ENCODE measurements around the gene PSMD6.

The PSMD6 gene

DNA sequence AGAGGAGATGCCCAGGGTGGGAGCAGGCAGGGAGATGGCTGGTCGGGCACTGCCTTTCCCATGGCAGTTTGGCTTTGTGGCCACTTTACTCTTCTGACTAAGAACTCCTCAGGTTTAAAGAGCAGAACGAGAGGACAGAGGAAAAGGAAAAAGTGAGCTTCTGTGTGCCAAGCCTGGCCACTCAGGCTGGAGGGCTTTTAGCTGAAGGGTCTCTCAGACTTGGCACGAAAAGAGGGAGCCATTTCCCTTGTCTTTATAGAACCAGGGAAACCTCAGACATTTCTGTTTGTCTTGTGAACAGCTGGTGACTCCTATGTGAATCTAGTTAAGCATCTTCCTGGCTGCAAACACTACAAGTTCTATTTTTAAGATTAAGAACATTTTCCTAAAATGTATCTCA is 23.3 kb upstream of the PSMD6 start:
- Histone ChIP-seq H3K27ac (ENCODE audit: low read depth, low read length) (no peak overlapping the region), H3K4me3 (ENCODE audit: low read depth, low read length) (no peak overlapping the region), H3K27me3 (ENCODE audit: insufficient read depth, low read length) (no peaks in the 10 kb centered on the region), H2AFZ (ENCODE audit: low read length, unreplicated experiment) (no peak overlapping the region), H3K79me2 (ENCODE audit: control insufficient read depth, insufficient read depth, low read length, unreplicated experiment) (no peaks in the 10 kb centered on the region), H3K4me1 (ENCODE audit: control insufficient read depth, insufficient read depth, low read length, unreplicated experiment) (peaks cover 6% of the 10 kb centered on the region), H3K36me3 (ENCODE audit: insufficient read depth, low read length) (no peaks in the 10 kb centered on the region)

DNA sequence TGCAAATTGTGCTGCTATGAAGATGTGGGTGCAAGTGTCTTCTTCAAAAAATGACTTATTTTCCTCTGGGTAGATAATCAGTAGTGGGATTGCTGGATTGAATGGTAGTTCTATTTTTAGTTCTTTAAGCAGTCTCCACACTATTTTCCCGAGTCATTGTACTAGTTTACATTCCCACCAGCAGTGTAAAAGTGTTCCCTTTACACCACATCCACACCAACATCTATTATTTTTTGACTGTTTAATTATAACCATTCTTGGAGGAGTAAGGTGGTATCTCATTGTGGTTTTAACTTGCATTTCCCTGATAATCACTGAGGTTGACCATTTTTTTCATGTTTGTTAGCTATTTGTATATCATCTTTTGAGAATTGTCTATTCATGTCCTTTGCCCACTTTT is 19.7 kb upstream of the PSMD6 start:
- Histone ChIP-seq H3K27ac (ENCODE audit: low read depth, low read length) (no peak overlapping the region), H3K4me3 (ENCODE audit: low read depth, low read length) (no peak overlapping the region)

DNA sequence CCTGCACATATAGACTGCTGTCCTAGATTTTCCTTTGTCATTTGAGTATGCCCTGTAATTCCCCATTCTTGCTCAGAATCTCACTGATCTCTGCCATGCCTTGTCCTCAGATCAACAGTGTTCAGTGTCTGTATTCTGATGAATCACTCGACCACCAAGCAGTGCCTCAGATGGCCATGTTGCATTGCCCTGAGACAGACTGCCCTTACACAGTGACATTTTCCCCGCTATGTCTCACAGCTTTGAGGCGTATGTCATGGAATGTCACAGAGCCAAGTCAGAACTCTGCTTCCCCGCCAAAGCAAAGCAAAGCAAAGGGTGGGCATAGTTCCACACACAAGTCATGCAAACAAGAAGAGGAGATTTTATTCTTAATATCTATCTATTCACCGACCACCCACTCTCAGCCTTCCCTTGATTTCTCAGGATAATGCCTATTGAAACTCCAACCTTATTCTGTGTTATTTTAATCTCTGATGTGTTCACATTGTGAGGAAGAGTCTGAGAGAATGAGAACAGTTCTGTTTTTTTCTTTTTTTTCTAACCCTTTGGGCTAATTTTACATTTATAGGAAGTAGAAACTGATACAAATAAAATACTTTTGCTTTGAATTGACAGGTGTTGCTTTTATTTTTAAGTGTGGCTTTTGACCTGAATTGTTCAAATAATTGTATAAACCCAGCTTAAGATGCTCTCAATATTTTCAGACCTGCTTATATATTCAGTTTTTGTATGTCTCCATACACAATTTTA is 16.9 kb upstream of the PSMD6 start:
- Histone ChIP-seq H3K4me1 (ENCODE audit: control insufficient read depth, insufficient read depth, low read length, unreplicated experiment) (no peaks in the 10 kb centered on the region), H3K79me2 (ENCODE audit: control insufficient read depth, insufficient read depth, low read length, unreplicated experiment) (no peaks in the 10 kb centered on the region), H3K27ac (ENCODE audit: low read depth, low read length) (no peak overlapping the region), H3K27me3 (ENCODE audit: insufficient read depth, low read length) (no peaks in the 10 kb centered on the region), H3K36me3 (ENCODE audit: insufficient read depth, low read length) (no peaks in the 10 kb centered on the region), H3K4me3 (ENCODE audit: low read depth, low read length) (no peak overlapping the region), H2AFZ (ENCODE audit: low read length, unreplicated experiment) (no peak overlapping the region)

More for the DNA sequence above, 19.7 kb upstream of the PSMD6 start:
- Histone ChIP-seq H3K79me2 (ENCODE audit: control insufficient read depth, insufficient read depth, low read length, unreplicated experiment) (no peaks in the 10 kb centered on the region), H2AFZ (ENCODE audit: low read length, unreplicated experiment) (no peak overlapping the region), H3K36me3 (ENCODE audit: insufficient read depth, low read length) (no peaks in the 10 kb centered on the region), H3K27me3 (ENCODE audit: insufficient read depth, low read length) (no peaks in the 10 kb centered on the region), H3K4me1 (ENCODE audit: control insufficient read depth, insufficient read depth, low read length, unreplicated experiment) (no peaks in the 10 kb centered on the region)

DNA sequence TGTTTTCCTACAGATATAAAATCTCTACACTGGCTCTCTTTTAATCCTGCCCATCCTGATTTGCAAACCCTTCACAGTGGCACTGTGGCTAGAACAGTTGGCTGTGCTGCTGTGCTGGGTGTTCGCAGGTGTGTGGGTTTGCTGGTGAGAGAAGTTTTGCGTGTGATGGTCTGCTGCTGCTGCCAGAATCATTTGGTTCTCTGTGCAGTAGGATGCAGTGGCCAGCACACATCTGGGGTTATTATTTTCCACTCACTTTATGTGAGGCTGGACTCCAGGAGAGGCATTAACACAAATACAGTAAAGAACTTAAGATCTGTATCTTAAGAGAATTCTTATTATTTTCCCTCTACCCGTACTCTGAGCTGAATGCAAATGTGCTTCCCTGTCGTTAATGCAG is 16.0 kb upstream of the PSMD6 start:
- no peak overlapping the region for H3K4me3 ChIP-seq (ENCODE audit: low read depth, low read length)

DNA sequence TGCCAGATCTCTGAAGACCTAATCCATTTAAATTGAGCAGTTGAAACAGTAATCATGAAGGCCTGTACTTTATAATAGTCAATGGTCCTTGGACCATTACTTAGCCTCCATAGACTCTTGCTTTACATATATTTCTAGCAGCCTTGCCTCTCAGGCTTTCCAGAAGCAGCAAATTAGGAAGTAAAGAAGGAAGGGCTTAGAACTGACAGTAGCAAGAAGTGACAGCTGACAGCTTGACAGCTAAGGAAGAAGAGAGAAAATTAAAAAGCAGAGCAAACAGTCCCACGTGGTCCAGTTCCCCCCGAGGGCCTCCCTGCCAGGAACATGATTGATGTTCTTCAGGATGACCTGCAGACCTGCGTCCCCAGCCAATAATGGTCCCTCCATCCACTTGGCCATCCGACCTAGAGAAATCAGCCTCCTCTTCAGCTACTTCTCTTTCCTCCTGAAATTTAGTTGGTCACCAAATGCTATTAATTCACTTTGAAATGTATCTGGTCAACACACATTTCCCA is 15.0 kb upstream of the PSMD6 start:
- H3K4me3 ChIP-seq (ENCODE audit: low read depth, low read length): no peak overlapping the region
- no peaks in the 10 kb centered on the region for H3K36me3 ChIP-seq (ENCODE audit: insufficient read depth, low read length)
- no peaks in the 10 kb centered on the region for H3K4me1 ChIP-seq (ENCODE audit: control insufficient read depth, insufficient read depth, low read length, unreplicated experiment)
- no peak overlapping the region for H2AFZ ChIP-seq (ENCODE audit: low read length, unreplicated experiment)
- H3K27me3 ChIP-seq (ENCODE audit: insufficient read depth, low read length): no peaks in the 10 kb centered on the region
- H3K79me2 ChIP-seq (ENCODE audit: control insufficient read depth, insufficient read depth, low read length, unreplicated experiment): no peaks in the 10 kb centered on the region
- no peak overlapping the region for H3K27ac ChIP-seq (ENCODE audit: low read depth, low read length)

More for the DNA sequence above, 16.0 kb upstream of the PSMD6 start:
- no peak overlapping the region for H2AFZ ChIP-seq (ENCODE audit: low read length, unreplicated experiment)
- H3K4me1 ChIP-seq (ENCODE audit: control insufficient read depth, insufficient read depth, low read length, unreplicated experiment): no peaks in the 10 kb centered on the region
- H3K27me3 ChIP-seq (ENCODE audit: insufficient read depth, low read length): no peaks in the 10 kb centered on the region
- no peaks in the 10 kb centered on the region for H3K36me3 ChIP-seq (ENCODE audit: insufficient read depth, low read length)
- H3K79me2 ChIP-seq (ENCODE audit: control insufficient read depth, insufficient read depth, low read length, unreplicated experiment): no peaks in the 10 kb centered on the region
- H3K27ac ChIP-seq (ENCODE audit: low read depth, low read length): no peak overlapping the region

DNA sequence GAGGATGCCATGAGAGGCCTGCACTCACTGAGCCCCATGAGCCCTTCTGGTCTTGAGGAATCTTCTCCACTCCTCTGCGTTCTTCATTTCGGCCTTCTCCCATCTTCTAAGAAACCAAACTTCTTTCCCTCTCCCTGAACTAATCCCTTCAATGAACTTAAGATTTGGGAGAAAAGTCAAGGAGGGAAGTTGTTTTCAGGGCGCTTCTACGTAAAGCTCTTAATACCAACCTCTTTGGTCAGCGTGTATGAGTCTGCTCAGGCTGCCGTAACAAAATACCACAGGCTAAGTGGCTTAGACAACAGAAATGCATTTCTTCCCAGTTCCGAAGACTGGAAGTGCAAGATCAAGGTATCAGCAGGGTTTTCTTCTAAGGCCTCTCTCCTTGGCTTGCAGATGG is 13.8 kb upstream of the PSMD6 start:
- H2AFZ ChIP-seq (ENCODE audit: low read length, unreplicated experiment): no peak overlapping the region
- H3K36me3 ChIP-seq (ENCODE audit: insufficient read depth, low read length): no peaks in the 10 kb centered on the region
- no peak overlapping the region for H3K27ac ChIP-seq (ENCODE audit: low read depth, low read length)
- H3K79me2 ChIP-seq (ENCODE audit: control insufficient read depth, insufficient read depth, low read length, unreplicated experiment): no peaks in the 10 kb centered on the region
- no peaks in the 10 kb centered on the region for H3K4me1 ChIP-seq (ENCODE audit: control insufficient read depth, insufficient read depth, low read length, unreplicated experiment)
- H3K27me3 ChIP-seq (ENCODE audit: insufficient read depth, low read length): no peaks in the 10 kb centered on the region
- no peak overlapping the region for H3K4me3 ChIP-seq (ENCODE audit: low read depth, low read length)

DNA sequence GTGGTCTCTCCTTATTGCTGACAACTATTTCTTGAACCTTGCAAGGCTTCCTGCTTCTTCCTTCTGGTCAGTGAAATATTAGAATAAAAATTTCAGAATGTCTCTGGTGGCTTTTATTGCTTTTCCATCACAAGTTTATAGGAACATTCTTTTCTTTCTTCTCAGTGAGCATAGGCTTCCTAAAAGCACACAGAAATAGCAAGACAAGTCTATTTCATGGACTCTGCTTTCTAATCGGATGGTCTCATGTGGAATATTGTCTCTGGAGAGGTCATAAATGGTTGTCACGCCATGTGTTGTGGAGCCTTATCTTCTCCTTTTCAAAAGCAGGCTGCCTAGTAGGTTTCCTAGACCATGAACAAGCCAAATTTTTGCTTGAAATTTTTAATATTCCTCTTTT is 9.8 kb upstream of the PSMD6 start:
- Histone ChIP-seq H3K27me3 (ENCODE audit: insufficient read depth, low read length) (peaks cover 8% of the 10 kb centered on the region; the same call in 1 of the 2 replicates), H3K27ac (ENCODE audit: low read depth, low read length) (no peak overlapping the region), H3K4me1 (ENCODE audit: control insufficient read depth, insufficient read depth, low read length, unreplicated experiment) (no peaks in the 10 kb centered on the region), H3K4me3 (ENCODE audit: low read depth, low read length) (no peak overlapping the region), H3K36me3 (ENCODE audit: insufficient read depth, low read length) (no peaks in the 10 kb centered on the region), H2AFZ (ENCODE audit: low read length, unreplicated experiment) (no peak overlapping the region), H3K79me2 (ENCODE audit: control insufficient read depth, insufficient read depth, low read length, unreplicated experiment) (no peaks in the 10 kb centered on the region)

DNA sequence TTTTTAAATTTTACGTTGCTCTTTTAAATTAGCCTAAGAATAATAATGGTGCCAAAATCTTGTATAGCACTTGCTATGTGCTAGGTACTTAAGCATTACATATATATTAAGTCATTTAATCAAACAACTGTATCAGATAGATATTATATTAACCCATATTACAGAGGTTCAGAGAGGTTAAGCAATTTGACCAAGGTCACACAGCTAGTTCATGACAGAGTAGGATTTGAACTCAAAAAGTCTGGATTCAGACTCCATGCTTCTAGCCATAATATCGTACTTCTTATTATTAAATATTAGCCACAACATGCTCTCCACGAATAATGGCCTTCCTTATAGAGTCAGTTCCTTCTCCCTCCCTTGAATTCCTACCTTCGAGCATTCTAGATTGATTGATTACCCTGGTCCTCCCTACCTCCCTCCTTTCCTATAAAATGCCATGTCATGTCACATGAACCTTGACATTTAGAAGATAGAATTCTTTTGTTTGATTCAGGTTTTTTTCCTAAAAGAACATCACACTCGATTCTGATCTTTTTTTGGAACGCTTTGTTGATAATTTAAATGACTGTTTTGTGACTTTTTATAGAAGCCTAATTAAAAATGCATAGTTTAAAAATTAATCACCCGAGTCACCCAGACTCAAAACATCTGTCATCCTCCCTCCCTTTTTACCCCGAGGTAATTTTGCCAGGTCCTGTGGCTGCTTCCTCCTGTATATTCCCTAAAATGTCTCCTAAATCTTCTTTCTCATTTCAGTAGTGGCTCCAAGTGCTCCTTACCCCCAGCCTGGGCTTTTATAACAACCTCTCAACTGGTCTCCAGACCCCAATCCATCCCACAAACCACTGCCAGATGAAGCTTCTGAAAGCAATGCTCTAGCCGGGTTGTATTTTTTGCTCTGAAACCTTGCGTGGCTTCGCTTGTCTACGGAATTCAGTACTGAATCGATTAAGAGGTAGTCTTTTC is 8.5 kb upstream of the PSMD6 start:
- no peak overlapping the region for H3K27ac ChIP-seq (ENCODE audit: low read depth, low read length)
- H3K36me3 ChIP-seq (ENCODE audit: insufficient read depth, low read length): no peaks in the 10 kb centered on the region
- no peaks in the 10 kb centered on the region for H3K4me1 ChIP-seq (ENCODE audit: control insufficient read depth, insufficient read depth, low read length, unreplicated experiment)
- H3K4me3 ChIP-seq (ENCODE audit: low read depth, low read length): no peak overlapping the region
- peaks cover 8% of the 10 kb centered on the region; the same call in 1 of the 2 replicates for H3K27me3 ChIP-seq (ENCODE audit: insufficient read depth, low read length)
- H3K79me2 ChIP-seq (ENCODE audit: control insufficient read depth, insufficient read depth, low read length, unreplicated experiment): no peaks in the 10 kb centered on the region
- H2AFZ ChIP-seq (ENCODE audit: low read length, unreplicated experiment): peak overlapping the region; percentile 16

DNA sequence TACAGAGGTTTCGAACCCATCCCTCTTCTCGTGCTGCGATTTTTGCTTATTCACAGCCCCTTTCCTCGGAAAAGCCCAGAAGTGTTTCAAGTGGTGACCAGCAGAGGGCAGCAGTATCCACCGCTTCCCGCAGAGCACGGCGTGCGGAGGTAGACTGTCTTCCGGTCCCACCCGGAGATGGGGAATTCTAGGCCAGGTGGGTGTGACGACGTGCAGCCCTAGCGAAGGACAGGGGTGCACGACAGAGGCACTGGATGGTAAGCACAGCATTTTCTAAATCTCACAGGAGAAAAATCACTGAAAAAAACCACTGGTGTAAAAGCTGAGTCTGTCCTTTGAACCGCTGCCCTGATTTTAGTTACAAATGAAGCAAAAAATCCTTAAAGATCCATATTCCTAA is 7.4 kb upstream of the PSMD6 start:
- Histone ChIP-seq H3K4me3 (ENCODE audit: low read depth, low read length) (peak overlapping the region; percentile 70), H2AFZ (ENCODE audit: low read length, unreplicated experiment) (peak overlapping the region; percentile 48), H3K36me3 (ENCODE audit: insufficient read depth, low read length) (no peaks in the 10 kb centered on the region)

DNA sequence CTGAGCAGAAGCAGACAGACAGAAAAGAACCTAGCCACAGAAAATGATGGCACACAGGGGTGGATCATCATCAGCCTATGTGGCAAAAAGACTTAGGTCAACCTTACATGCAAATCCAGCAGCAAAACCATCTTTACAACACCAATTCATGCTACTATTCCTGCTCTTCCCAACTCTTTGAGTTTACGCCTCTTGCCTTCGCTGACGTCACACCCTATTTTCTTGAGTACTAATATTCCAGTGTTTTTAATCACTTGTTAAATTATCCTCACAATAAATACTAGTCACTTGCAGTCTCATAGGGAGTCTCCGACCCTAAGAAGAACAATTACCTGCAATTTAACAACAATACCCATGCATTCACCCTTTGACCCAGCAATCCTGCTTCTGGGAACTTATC is 6.0 kb upstream of the PSMD6 start:
- Histone ChIP-seq H3K27ac (ENCODE audit: low read depth, low read length) (no peak overlapping the region), H3K27me3 (ENCODE audit: insufficient read depth, low read length) (peaks cover 8% of the 10 kb centered on the region; the same call in 1 of the 2 replicates), H3K4me3 (ENCODE audit: low read depth, low read length) (no peak overlapping the region), H2AFZ (ENCODE audit: low read length, unreplicated experiment) (no peak overlapping the region), H3K4me1 (ENCODE audit: control insufficient read depth, insufficient read depth, low read length, unreplicated experiment) (no peaks in the 10 kb centered on the region), H3K36me3 (ENCODE audit: insufficient read depth, low read length) (no peaks in the 10 kb centered on the region), H3K79me2 (ENCODE audit: control insufficient read depth, insufficient read depth, low read length, unreplicated experiment) (no peaks in the 10 kb centered on the region)

More for the DNA sequence above, 7.4 kb upstream of the PSMD6 start:
- H3K4me1 ChIP-seq (ENCODE audit: control insufficient read depth, insufficient read depth, low read length, unreplicated experiment): no peaks in the 10 kb centered on the region
- no peaks in the 10 kb centered on the region for H3K79me2 ChIP-seq (ENCODE audit: control insufficient read depth, insufficient read depth, low read length, unreplicated experiment)
- peaks cover 8% of the 10 kb centered on the region; the same call in 1 of the 2 replicates for H3K27me3 ChIP-seq (ENCODE audit: insufficient read depth, low read length)
- H3K27ac ChIP-seq (ENCODE audit: low read depth, low read length): no peak overlapping the region

Data from ACC112 (cell line).